Astrocyte (in vitro differentiated cells and primary cell): ENCODE measurements around the gene CHST9. TPM values are rescaled to one million over a fixed set of nuclear protein-coding genes. Genes with fewer than 3 reads are reported as not detected.

Experiments used
- DNase-seq: peaks from one replicate; pipeline ENCODE4 v3.0.0-alpha.2; 2010; ENCODE audit warnings: low read depth
- FAIRE-seq: peaks from 2 replicates; lab custom pipeline; 2011; peaks lifted over from hg19 to GRCh38; lab: Jason Lieb, UNC
- H2AFZ ChIP-seq: 2 replicates; pipeline ENCODE4 v1.6.0; 2012; ENCODE audit warnings: low read depth, low read length, inconsistent platforms
- H3K27ac ChIP-seq: 2 replicates; pipeline ENCODE4 v1.5.1; 2011; ENCODE audit warnings: low read depth, low read length, inconsistent platforms
- H3K27me3 ChIP-seq: 2 replicates; pipeline ENCODE4 v1.6.0; 2011; ENCODE audit warnings: low read length, inconsistent platforms; ENCODE audit not compliant: insufficient read depth
- H3K36me3 ChIP-seq: 2 replicates; pipeline ENCODE4 v1.5.1; 2011; ENCODE audit warnings: low read length, inconsistent platforms; ENCODE audit not compliant: insufficient read depth
- H3K4me1 ChIP-seq: 2 replicates; pipeline ENCODE4 v1.5.1; 2011; ENCODE audit warnings: low read length, inconsistent platforms; ENCODE audit not compliant: insufficient read depth
- H3K4me2 ChIP-seq: 2 replicates; pipeline ENCODE4 v1.6.0; 2012; ENCODE audit warnings: low read length, inconsistent platforms
- H3K4me3 ChIP-seq: 2 replicates; pipeline ENCODE4 v1.5.1; 2011; ENCODE audit warnings: low read depth, mild to moderate bottlenecking, low read length, inconsistent platforms; ENCODE audit not compliant: insufficient read depth
- H3K79me2 ChIP-seq: 2 replicates; pipeline ENCODE4 v1.6.0; 2012; ENCODE audit warnings: mild to moderate bottlenecking, low read length, inconsistent platforms; ENCODE audit not compliant: insufficient read depth
- H3K9ac ChIP-seq: 2 replicates; pipeline ENCODE4 v1.6.0; 2012; ENCODE audit warnings: mild to moderate bottlenecking, low read length, inconsistent platforms
- H3K9me3 ChIP-seq: 2 replicates; pipeline ENCODE4 v1.5.1; 2012; ENCODE audit warnings: low read depth, mild to moderate bottlenecking, low read length, inconsistent platforms; ENCODE audit not compliant: insufficient read depth
- H4K20me1 ChIP-seq: 2 replicates; pipeline ENCODE4 v1.6.0; 2012; ENCODE audit warnings: low read length, inconsistent platforms; ENCODE audit not compliant: insufficient read depth
- H3K27ac Mint-ChIP-seq: one replicate; pipeline ENCODE4 v1.8.0; 2021; ENCODE audit warnings: mild to moderate bottlenecking, mixed read lengths; ENCODE audit not compliant: unreplicated experiment
- H3K27me3 Mint-ChIP-seq: one replicate; pipeline ENCODE4 v1.8.0; 2021; ENCODE audit warnings: low read depth, mixed read lengths; ENCODE audit not compliant: unreplicated experiment
- H3K36me3 Mint-ChIP-seq: one replicate; pipeline ENCODE4 v1.8.0; 2021; ENCODE audit warnings: low read depth, mixed read lengths; ENCODE audit not compliant: unreplicated experiment
- H3K4me1 Mint-ChIP-seq: one replicate; pipeline ENCODE4 v1.8.0; 2021; ENCODE audit warnings: low read depth, mixed read lengths; ENCODE audit not compliant: unreplicated experiment
- H3K4me3 Mint-ChIP-seq: one replicate; pipeline ENCODE4 v1.8.0; 2021; ENCODE audit warnings: mild to moderate bottlenecking, moderate library complexity, mixed read lengths; ENCODE audit not compliant: unreplicated experiment
- H3K9me3 Mint-ChIP-seq: one replicate; pipeline ENCODE4 v1.8.0; 2021; ENCODE audit warnings: mild to moderate bottlenecking, mixed read lengths; ENCODE audit not compliant: unreplicated experiment
- EZH2 ChIP-seq: IDR thresholded peaks from 2 replicates; pipeline ENCODE4 v1.6.1; 2012; ENCODE audit warnings: mild to moderate bottlenecking, low read length, inconsistent platforms; ENCODE audit not compliant: insufficient read depth
- total RNA-seq: library from RNA; stranded (reverse); gene quantifications from 2 replicates; pipeline ENCODE4 v1.2.1, GENCODE V29; 2021
- TF ChIP-seq, protein P1 (sequence below): IDR thresholded peaks from 2 replicates; pipeline ENCODE4 v1.5.1; 2011; ENCODE audit warnings: low read depth, mild to moderate bottlenecking, inconsistent platforms, low read length, moderate library complexity; ENCODE audit not compliant: insufficient read depth

The CHST9 gene
- total RNA-seq, 1 donor from 2014 or later, result 1.3 TPM

DNA sequence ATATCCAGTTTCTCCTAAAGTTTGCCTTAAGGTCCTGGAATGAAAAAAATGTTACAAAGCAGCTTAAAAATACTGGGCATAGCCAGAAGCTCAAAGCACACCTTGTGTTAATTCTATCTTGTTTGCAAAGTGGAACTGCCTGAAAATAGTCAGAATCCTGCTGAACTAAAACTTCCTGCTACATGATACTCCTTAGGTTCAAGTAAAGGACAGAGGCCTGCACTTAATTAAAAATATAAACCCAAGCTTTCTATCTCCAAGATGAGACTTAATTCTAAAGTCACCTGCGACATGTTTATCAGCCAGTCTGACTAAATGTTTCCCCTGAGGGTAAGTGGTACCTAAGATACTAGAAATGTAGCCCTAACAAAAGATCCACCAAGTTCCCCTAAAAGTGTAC is 103.4 kb downstream of the CHST9 start:
- Histone ChIP-seq H3K4me2 (no peak overlapping the region), H3K27ac (no peak overlapping the region), H3K79me2 (no peaks in the 10 kb centered on the region), H3K36me3 (no peaks in the 10 kb centered on the region), H2AFZ (no peak overlapping the region), H3K27me3 (no peaks in the 10 kb centered on the region), H3K4me1 (no peaks in the 10 kb centered on the region), H3K9me3 (no peaks in the 10 kb centered on the region), H4K20me1 (no peaks in the 10 kb centered on the region), H3K9ac (no peak overlapping the region), H3K4me3 (no peak overlapping the region)
- Mint-ChIP-seq H3K9me3 (no peaks in the 10 kb centered on the region), H3K36me3 (no peaks in the 10 kb centered on the region), H3K27ac (no peak overlapping the region), H3K4me3 (no peak overlapping the region), H3K4me1 (no peaks in the 10 kb centered on the region), H3K27me3 (peaks cover 5% of the 10 kb centered on the region)
- FAIRE-seq (no peak), DNase-seq (no peak)
- TF ChIP-seq EZH2, result no peak
- TF ChIP-seq, protein P1, sequence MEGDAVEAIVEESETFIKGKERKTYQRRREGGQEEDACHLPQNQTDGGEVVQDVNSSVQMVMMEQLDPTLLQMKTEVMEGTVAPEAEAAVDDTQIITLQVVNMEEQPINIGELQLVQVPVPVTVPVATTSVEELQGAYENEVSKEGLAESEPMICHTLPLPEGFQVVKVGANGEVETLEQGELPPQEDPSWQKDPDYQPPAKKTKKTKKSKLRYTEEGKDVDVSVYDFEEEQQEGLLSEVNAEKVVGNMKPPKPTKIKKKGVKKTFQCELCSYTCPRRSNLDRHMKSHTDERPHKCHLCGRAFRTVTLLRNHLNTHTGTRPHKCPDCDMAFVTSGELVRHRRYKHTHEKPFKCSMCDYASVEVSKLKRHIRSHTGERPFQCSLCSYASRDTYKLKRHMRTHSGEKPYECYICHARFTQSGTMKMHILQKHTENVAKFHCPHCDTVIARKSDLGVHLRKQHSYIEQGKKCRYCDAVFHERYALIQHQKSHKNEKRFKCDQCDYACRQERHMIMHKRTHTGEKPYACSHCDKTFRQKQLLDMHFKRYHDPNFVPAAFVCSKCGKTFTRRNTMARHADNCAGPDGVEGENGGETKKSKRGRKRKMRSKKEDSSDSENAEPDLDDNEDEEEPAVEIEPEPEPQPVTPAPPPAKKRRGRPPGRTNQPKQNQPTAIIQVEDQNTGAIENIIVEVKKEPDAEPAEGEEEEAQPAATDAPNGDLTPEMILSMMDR, result no peak

DNA sequence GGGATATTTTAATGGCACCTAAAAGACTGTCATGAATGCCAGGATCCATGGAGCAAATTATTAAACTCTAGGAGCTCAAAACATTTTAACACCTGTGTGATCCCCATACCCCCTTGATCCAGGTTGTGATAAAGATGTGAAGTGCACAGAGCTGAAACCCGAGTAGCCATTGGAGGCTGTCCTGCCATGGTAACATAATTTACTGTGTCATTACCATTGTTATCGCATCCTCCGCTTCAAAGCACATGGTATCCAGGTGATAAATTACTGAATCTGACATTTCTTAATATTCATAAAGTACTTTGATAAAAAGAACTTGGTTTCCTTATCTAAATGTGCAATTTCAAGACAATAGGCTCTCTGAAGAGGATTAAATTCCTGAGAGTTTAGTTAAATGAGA is 109.3 kb downstream of the CHST9 start:
- Mint-ChIP-seq H3K9me3 (no peaks in the 10 kb centered on the region), H3K4me3 (no peak overlapping the region), H3K4me1 (no peaks in the 10 kb centered on the region), H3K27ac (no peak overlapping the region), H3K36me3 (no peaks in the 10 kb centered on the region), H3K27me3 (peaks cover 7% of the 10 kb centered on the region)
- FAIRE-seq (no peak), DNase-seq (no peak)
- Histone ChIP-seq H3K9ac (no peak overlapping the region), H3K36me3 (no peaks in the 10 kb centered on the region), H3K79me2 (no peaks in the 10 kb centered on the region), H3K9me3 (no peaks in the 10 kb centered on the region), H3K27ac (no peak overlapping the region), H2AFZ (no peak overlapping the region), H3K4me2 (no peak overlapping the region), H3K4me1 (no peaks in the 10 kb centered on the region), H3K27me3 (no peaks in the 10 kb centered on the region), H3K4me3 (no peak overlapping the region), H4K20me1 (no peaks in the 10 kb centered on the region)
- no peak for TF ChIP-seq EZH2
- TF ChIP-seq, protein P1, result no peak

DNA sequence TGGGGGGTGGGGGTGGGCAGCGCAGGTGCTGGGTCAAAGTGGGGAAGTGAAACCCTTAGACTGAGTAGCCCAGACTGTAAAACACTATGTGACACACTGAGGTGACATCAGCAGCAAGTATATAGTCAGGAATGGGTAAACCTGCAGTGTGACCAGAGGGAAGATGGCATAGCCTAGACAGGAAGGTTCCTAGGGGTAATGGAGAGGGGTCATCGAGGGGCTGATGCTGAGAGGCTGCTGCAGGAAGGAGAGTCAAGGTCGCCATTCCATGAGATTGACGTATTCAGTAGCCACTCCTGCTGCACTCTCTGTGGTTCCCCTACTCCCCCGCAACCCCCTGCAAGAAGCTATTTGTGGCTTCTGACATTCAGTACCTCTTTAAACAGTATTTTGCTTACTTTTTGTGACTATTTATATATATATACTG is 111.7 kb downstream of the CHST9 start:
- no peaks in the 10 kb centered on the region for H3K27me3 ChIP-seq
- DNase-seq (no peak), FAIRE-seq (no peak)
- H3K4me3 Mint-ChIP-seq, result no peak overlapping the region
- no peaks in the 10 kb centered on the region for H3K4me1 ChIP-seq
- no peaks in the 10 kb centered on the region for H3K9me3 Mint-ChIP-seq
- no peak overlapping the region for H3K4me3 ChIP-seq
- no peaks in the 10 kb centered on the region for H3K36me3 Mint-ChIP-seq
- H3K9ac ChIP-seq, result no peak overlapping the region
- TF ChIP-seq EZH2, result no peak
- TF ChIP-seq, protein P1, result no peak
- H3K36me3 ChIP-seq, result no peaks in the 10 kb centered on the region
- no peak overlapping the region for H3K27ac ChIP-seq
- no peak overlapping the region for H3K27ac Mint-ChIP-seq
- no peaks in the 10 kb centered on the region for H4K20me1 ChIP-seq
- no peak overlapping the region for H3K4me2 ChIP-seq
- H3K79me2 ChIP-seq, result no peaks in the 10 kb centered on the region
- no peaks in the 10 kb centered on the region for H3K9me3 ChIP-seq
- no peaks in the 10 kb centered on the region for H3K4me1 Mint-ChIP-seq
- no peak overlapping the region for H2AFZ ChIP-seq
- H3K27me3 Mint-ChIP-seq, result peaks cover 3% of the 10 kb centered on the region
